MCF 10A (cell line): ENCODE results near the gene DAB1. TPM values are rescaled to one million over a fixed set of nuclear protein-coding genes. Genes with fewer than 3 reads are reported as not detected.

ENCODE experiments used
- BruUV-seq: library from RNA; stranded (reverse); fragments of 400-500 nt; replicated peaks from 2 replicates; lab custom pipeline; 2021; lab: Mats Ljungman, UMichigan
- CTCF ChIA-PET: fragments of 300-600 bp; sonication (Branson Sonifier 250); formaldehyde crosslinking; extraction: SDS; loops from one replicate; lab custom pipeline; 2021; ENCODE audit warnings: antibody characterized with exemption, inconsistent platforms; lab: Yijun Ruan, JAX
- POLR2A ChIA-PET: fragments of 300-600, 350-650 bp; sonication (Branson Sonifier 250); formaldehyde crosslinking; extraction: SDS; loops from one replicate; lab custom pipeline; 2020; ENCODE audit warnings: antibody characterized with exemption, inconsistent platforms; lab: Yijun Ruan, JAX
- DNase-seq: peaks from one replicate; pipeline ENCODE4 v3.0.0-alpha.2; 2018; ENCODE audit not compliant: unreplicated experiment
- H3K27ac Mint-ChIP-seq: one replicate; pipeline ENCODE4 v1.8.0; 2022; ENCODE audit warnings: mild to moderate bottlenecking, low read depth, mixed read lengths; ENCODE audit not compliant: unreplicated experiment
- H3K27me3 Mint-ChIP-seq: one replicate; pipeline ENCODE4 v1.8.0; 2022; ENCODE audit warnings: mixed read lengths; ENCODE audit not compliant: insufficient read depth, unreplicated experiment
- H3K36me3 Mint-ChIP-seq: one replicate; pipeline ENCODE4 v1.8.0; 2022; ENCODE audit warnings: mild to moderate bottlenecking, moderate library complexity, mixed read lengths; ENCODE audit not compliant: insufficient read depth, unreplicated experiment
- H3K4me1 Mint-ChIP-seq: one replicate; pipeline ENCODE4 v1.8.0; 2022; ENCODE audit warnings: mixed read lengths; ENCODE audit not compliant: insufficient read depth, unreplicated experiment
- H3K4me3 Mint-ChIP-seq: one replicate; pipeline ENCODE4 v1.8.0; 2022; ENCODE audit warnings: mild to moderate bottlenecking, moderate library complexity, mixed read lengths; ENCODE audit not compliant: unreplicated experiment
- H3K9me3 Mint-ChIP-seq: one replicate; pipeline ENCODE4 v1.8.0; 2022; ENCODE audit warnings: mixed read lengths; ENCODE audit not compliant: unreplicated experiment
- CTCF ChIP-seq: fragments of 200-600 bp; IDR thresholded peaks from one replicate; pipeline ENCODE4 v1.8.0; 2022; ENCODE audit warnings: antibody characterized with exemption, mild to moderate bottlenecking; ENCODE audit not compliant: unreplicated experiment
- intact Hi-C: fragments of 100-400 bp; cut with micrococcal nuclease; formaldehyde crosslinking; loops from 2 replicates; pipeline ENCODE4 v1.14.1; 2022
- total RNA-seq: library from RNA; stranded (reverse); gene quantifications from 2 replicates; pipeline ENCODE4 v1.2.3, GENCODE V29; 2022

Gene DAB1
- total RNA-seq, 1 experiment from 2014 or later: not detected

GRCh38 chr1:57363165-57363564 is 60.7 kb downstream of the DAB1 start:
- no peak for TF ChIP-seq CTCF
- POLR2A ChIA-PET: no interaction called here
- Mint-ChIP-seq H3K27ac (no peak overlapping the region), H3K4me1 (no peaks in the 10 kb centered on the region), H3K4me3 (no peak overlapping the region), H3K36me3 (peaks cover 6% of the 10 kb centered on the region), H3K9me3 (no peaks in the 10 kb centered on the region), H3K27me3 (no peaks in the 10 kb centered on the region)
- DNase-seq: no peak
- intact Hi-C loops: no loop called here
- no TSS peak for BruUV-seq
- CTCF ChIA-PET: no interaction called here

GRCh38 chr1:57362480-57362879 is 61.4 kb downstream of the DAB1 start:
- no TSS peak for BruUV-seq
- no peak overlapping the region for H3K27ac Mint-ChIP-seq

DNA sequence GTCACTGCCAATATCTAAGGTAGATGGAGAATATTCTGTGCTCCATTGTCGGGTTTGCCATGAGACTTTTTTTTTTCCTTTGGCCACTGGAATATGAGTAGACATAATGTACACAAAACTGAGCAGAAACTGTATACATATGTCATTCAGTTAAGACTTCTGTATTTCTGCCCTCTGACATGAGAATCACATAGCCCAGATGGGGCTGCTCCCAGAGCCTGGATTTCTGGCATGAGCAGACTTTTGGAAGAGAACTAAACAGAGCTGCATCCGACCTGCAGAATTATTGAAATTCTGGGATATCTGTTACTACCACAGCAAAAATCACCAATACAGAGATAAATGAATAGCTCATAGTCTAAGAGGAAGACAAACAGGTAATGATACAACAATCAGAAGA is 62.3 kb downstream of the DAB1 start:
- TF ChIP-seq CTCF: no peak
- POLR2A ChIA-PET: no interaction called here
- Mint-ChIP-seq H3K36me3 (peaks cover 6% of the 10 kb centered on the region), H3K4me1 (no peaks in the 10 kb centered on the region), H3K4me3 (no peak overlapping the region), H3K9me3 (no peaks in the 10 kb centered on the region), H3K27ac (no peak overlapping the region), H3K27me3 (no peaks in the 10 kb centered on the region)
- CTCF ChIA-PET: interaction anchor here (1.3 kb wide), 1 partner anchor 12 kb away, joined by 3 read pairs; no protein-coding TSS in a partner anchor
- intact Hi-C loops: no loop called here
- no TSS peak for BruUV-seq
- DNase-seq: no peak

More at GRCh38 chr1:57362480-57362879, 61.4 kb downstream of the DAB1 start:
- intact Hi-C loops: no loop called here
- ChIA-PET POLR2A (no interaction called here), CTCF (no interaction called here)
- H3K36me3 Mint-ChIP-seq: peaks cover 6% of the 10 kb centered on the region
- no peaks in the 10 kb centered on the region for H3K27me3 Mint-ChIP-seq
- H3K9me3 Mint-ChIP-seq: no peaks in the 10 kb centered on the region
- no peak overlapping the region for H3K4me3 Mint-ChIP-seq
- TF ChIP-seq CTCF: no peak
- no peaks in the 10 kb centered on the region for H3K4me1 Mint-ChIP-seq
- no peak for DNase-seq

GRCh38 chr1:57360846-57361407 is 62.9 kb downstream of the DAB1 start:
- no peak for TF ChIP-seq CTCF
- H3K4me1 Mint-ChIP-seq: no peaks in the 10 kb centered on the region
- DNase-seq: no peak
- H3K4me3 Mint-ChIP-seq: no peak overlapping the region
- no TSS peak for BruUV-seq
- H3K27ac Mint-ChIP-seq: no peak overlapping the region
- POLR2A ChIA-PET: no interaction called here
- no peaks in the 10 kb centered on the region for H3K9me3 Mint-ChIP-seq
- CTCF ChIA-PET: interaction anchor here (1.3 kb wide), 1 partner anchor 11 kb away, joined by 3 read pairs; no protein-coding TSS in a partner anchor
- peaks cover 6% of the 10 kb centered on the region for H3K36me3 Mint-ChIP-seq
- intact Hi-C loops: no loop called here
- no peaks in the 10 kb centered on the region for H3K27me3 Mint-ChIP-seq
